ENCODE measurements around the gene BID.
"Not testable (repeated sequence)": the region's sequence is repeated elsewhere in the genome, so short reads cannot be mapped to it uniquely, and the experiment has no call there.

Gene BID

GRCh38 chr22:17716529-17716928 lies 57.7 kb downstream of the BID start:
- H3K9me3 ChIP-seq (ENCODE audit: control insufficient read depth, insufficient read depth, low read length), result no peaks in the 10 kb centered on the region
- H3K36me3 ChIP-seq (ENCODE audit: control insufficient read depth, insufficient read depth, low read length), result no peaks in the 10 kb centered on the region
- no peak overlapping the region for H3K9ac ChIP-seq (ENCODE audit: low read depth, low read length)
- no peaks in the 10 kb centered on the region for H3K27me3 ChIP-seq (ENCODE audit: control insufficient read depth, insufficient read depth, low read length)
- H3K4me3 ChIP-seq (ENCODE audit: low read depth, low read length), result no peak overlapping the region
- no peaks in the 10 kb centered on the region for H3K4me1 ChIP-seq (ENCODE audit: control insufficient read depth, insufficient read depth, low read length)

- H3K4me3 ChIP-seq (ENCODE audit: low read depth, low read length), result no peak overlapping the region
- no peaks in the 10 kb centered on the region for H3K4me1 ChIP-seq (ENCODE audit: control insufficient read depth, insufficient read depth, low read length)
- H3K27me3 ChIP-seq (ENCODE audit: control insufficient read depth, insufficient read depth, low read length), result no peaks in the 10 kb centered on the region
- no peaks in the 10 kb centered on the region for H3K36me3 ChIP-seq (ENCODE audit: control insufficient read depth, insufficient read depth, low read length)
- H3K9me3 ChIP-seq (ENCODE audit: control insufficient read depth, insufficient read depth, low read length), result no peaks in the 10 kb centered on the region
- no peak overlapping the region for H3K9ac ChIP-seq (ENCODE audit: low read depth, low read length)
Measured at GRCh38 chr22:17712441-17712840, 61.8 kb downstream of the BID start.

GRCh38 chr22:17710023-17710422 lies 64.2 kb downstream of the BID start:
- H3K36me3 ChIP-seq (ENCODE audit: control insufficient read depth, insufficient read depth, low read length), result no peaks in the 10 kb centered on the region
- no peaks in the 10 kb centered on the region for H3K9me3 ChIP-seq (ENCODE audit: control insufficient read depth, insufficient read depth, low read length)
- no peaks in the 10 kb centered on the region for H3K27me3 ChIP-seq (ENCODE audit: control insufficient read depth, insufficient read depth, low read length)
- no peak overlapping the region for H3K9ac ChIP-seq (ENCODE audit: low read depth, low read length)
- no peak overlapping the region for H3K4me3 ChIP-seq (ENCODE audit: low read depth, low read length)
- H3K4me1 ChIP-seq (ENCODE audit: control insufficient read depth, insufficient read depth, low read length), result peaks cover 2% of the 10 kb centered on the region

- no peaks in the 10 kb centered on the region for H3K27me3 ChIP-seq (ENCODE audit: control insufficient read depth, insufficient read depth, low read length)
- H3K36me3 ChIP-seq (ENCODE audit: control insufficient read depth, insufficient read depth, low read length), result no peaks in the 10 kb centered on the region
- H3K9ac ChIP-seq (ENCODE audit: low read depth, low read length), result no peak overlapping the region
- no peaks in the 10 kb centered on the region for H3K9me3 ChIP-seq (ENCODE audit: control insufficient read depth, insufficient read depth, low read length)
- H3K4me3 ChIP-seq (ENCODE audit: low read depth, low read length), result no peak overlapping the region
- H3K4me1 ChIP-seq (ENCODE audit: control insufficient read depth, insufficient read depth, low read length), result peaks cover 2% of the 10 kb centered on the region
Measured at GRCh38 chr22:17707526-17707925, 66.7 kb downstream of the BID start.

GRCh38 chr22:17706947-17707346 lies 67.3 kb downstream of the BID start:
- H3K9ac ChIP-seq (ENCODE audit: low read depth, low read length), result no peak overlapping the region
- peaks cover 2% of the 10 kb centered on the region for H3K4me1 ChIP-seq (ENCODE audit: control insufficient read depth, insufficient read depth, low read length)
- H3K4me3 ChIP-seq (ENCODE audit: low read depth, low read length), result no peak overlapping the region
- no peaks in the 10 kb centered on the region for H3K9me3 ChIP-seq (ENCODE audit: control insufficient read depth, insufficient read depth, low read length)
- no peaks in the 10 kb centered on the region for H3K27me3 ChIP-seq (ENCODE audit: control insufficient read depth, insufficient read depth, low read length)
- no peaks in the 10 kb centered on the region for H3K36me3 ChIP-seq (ENCODE audit: control insufficient read depth, insufficient read depth, low read length)

GRCh38 chr22:17705951-17706900 lies 68.0 kb downstream of the BID start:
- Histone ChIP-seq H3K4me1 (ENCODE audit: control insufficient read depth, insufficient read depth, low read length) (peaks cover 3% of the 10 kb centered on the region), H3K27me3 (ENCODE audit: control insufficient read depth, insufficient read depth, low read length) (no peaks in the 10 kb centered on the region), H3K9ac (ENCODE audit: low read depth, low read length) (no peak overlapping the region), H3K4me3 (ENCODE audit: low read depth, low read length) (no peak overlapping the region), H3K36me3 (ENCODE audit: control insufficient read depth, insufficient read depth, low read length) (no peaks in the 10 kb centered on the region), H3K9me3 (ENCODE audit: control insufficient read depth, insufficient read depth, low read length) (no peaks in the 10 kb centered on the region)

- Histone ChIP-seq H3K36me3 (ENCODE audit: control insufficient read depth, insufficient read depth, low read length) (no peaks in the 10 kb centered on the region), H3K9me3 (ENCODE audit: control insufficient read depth, insufficient read depth, low read length) (no peaks in the 10 kb centered on the region), H3K4me1 (ENCODE audit: control insufficient read depth, insufficient read depth, low read length) (peaks cover 10% of the 10 kb centered on the region), H3K4me3 (ENCODE audit: low read depth, low read length) (no peak overlapping the region), H3K27me3 (ENCODE audit: control insufficient read depth, insufficient read depth, low read length) (no peaks in the 10 kb centered on the region), H3K9ac (ENCODE audit: low read depth, low read length) (no peak overlapping the region)
Measured at GRCh38 chr22:17705546-17705945, 68.7 kb downstream of the BID start.

GRCh38 chr22:17703811-17704210 lies 70.5 kb downstream of the BID start:
- Histone ChIP-seq H3K9me3 (ENCODE audit: control insufficient read depth, insufficient read depth, low read length) (no peaks in the 10 kb centered on the region), H3K9ac (ENCODE audit: low read depth, low read length) (no peak overlapping the region), H3K4me1 (ENCODE audit: control insufficient read depth, insufficient read depth, low read length) (peaks cover 19% of the 10 kb centered on the region), H3K36me3 (ENCODE audit: control insufficient read depth, insufficient read depth, low read length) (no peaks in the 10 kb centered on the region), H3K4me3 (ENCODE audit: low read depth, low read length) (no peak overlapping the region), H3K27me3 (ENCODE audit: control insufficient read depth, insufficient read depth, low read length) (no peaks in the 10 kb centered on the region)

- Histone ChIP-seq H3K36me3 (ENCODE audit: control insufficient read depth, insufficient read depth, low read length) (no peaks in the 10 kb centered on the region), H3K4me3 (ENCODE audit: low read depth, low read length) (no peak overlapping the region), H3K4me1 (ENCODE audit: control insufficient read depth, insufficient read depth, low read length) (peaks cover 17% of the 10 kb centered on the region), H3K9ac (ENCODE audit: low read depth, low read length) (no peak overlapping the region), H3K27me3 (ENCODE audit: control insufficient read depth, insufficient read depth, low read length) (no peaks in the 10 kb centered on the region), H3K9me3 (ENCODE audit: control insufficient read depth, insufficient read depth, low read length) (no peaks in the 10 kb centered on the region)
Measured at GRCh38 chr22:17700778-17701177, 73.5 kb downstream of the BID start.

GRCh38 chr22:17699696-17700340 lies 74.5 kb downstream of the BID start:
- Histone ChIP-seq H3K4me1 (ENCODE audit: control insufficient read depth, insufficient read depth, low read length) (peaks cover 17% of the 10 kb centered on the region), H3K4me3 (ENCODE audit: low read depth, low read length) (no peak overlapping the region), H3K9me3 (ENCODE audit: control insufficient read depth, insufficient read depth, low read length) (no peaks in the 10 kb centered on the region), H3K9ac (ENCODE audit: low read depth, low read length) (no peak overlapping the region), H3K27me3 (ENCODE audit: control insufficient read depth, insufficient read depth, low read length) (no peaks in the 10 kb centered on the region), H3K36me3 (ENCODE audit: control insufficient read depth, insufficient read depth, low read length) (no peaks in the 10 kb centered on the region)

GRCh38 chr22:17698948-17699347 lies 75.3 kb downstream of the BID start:
- Histone ChIP-seq H3K9me3 (ENCODE audit: control insufficient read depth, insufficient read depth, low read length) (no peaks in the 10 kb centered on the region), H3K4me3 (ENCODE audit: low read depth, low read length) (no peak overlapping the region), H3K36me3 (ENCODE audit: control insufficient read depth, insufficient read depth, low read length) (no peaks in the 10 kb centered on the region), H3K9ac (ENCODE audit: low read depth, low read length) (no peak overlapping the region), H3K4me1 (ENCODE audit: control insufficient read depth, insufficient read depth, low read length) (peaks cover 17% of the 10 kb centered on the region), H3K27me3 (ENCODE audit: control insufficient read depth, insufficient read depth, low read length) (no peaks in the 10 kb centered on the region)

- H3K36me3 ChIP-seq (ENCODE audit: control insufficient read depth, insufficient read depth, low read length); H3K27me3 ChIP-seq (ENCODE audit: control insufficient read depth, insufficient read depth, low read length); H3K4me3 ChIP-seq (ENCODE audit: low read depth, low read length); H3K9ac ChIP-seq (ENCODE audit: low read depth, low read length); H3K9me3 ChIP-seq (ENCODE audit: control insufficient read depth, insufficient read depth, low read length): not testable (repeated sequence)
- H3K4me1 ChIP-seq (ENCODE audit: control insufficient read depth, insufficient read depth, low read length), result peaks cover 17% of the 10 kb centered on the region
Measured at GRCh38 chr22:17698276-17698675, 76.0 kb downstream of the BID start.

Data from iPS-15b (cell line).